Ishikawa (cell line): ENCODE results near the gene CEP120.

Experiments
- CEBPB ChIP-seq: IDR thresholded peaks from 2 replicates; pipeline ENCODE4 v1.6.1; 2012
- CREB1 ChIP-seq: IDR thresholded peaks from 2 replicates; pipeline ENCODE4 v1.6.1; 2012; ENCODE audit warnings: low read depth
- EP300 ChIP-seq: IDR thresholded peaks from 2 replicates; pipeline ENCODE4 v1.6.1; 2012; ENCODE audit warnings: borderline replicate concordance
- FOXM1 ChIP-seq: IDR thresholded peaks from 2 replicates; pipeline ENCODE4 v1.6.1; 2012; ENCODE audit warnings: low read depth, borderline replicate concordance
- MAX ChIP-seq: IDR thresholded peaks from 2 replicates; pipeline ENCODE4 v1.6.1; 2012
- RAD21 ChIP-seq: IDR thresholded peaks from 2 replicates; pipeline ENCODE4 v1.6.1; 2012; ENCODE audit warnings: low read depth
- REST ChIP-seq: IDR thresholded peaks from 2 replicates; pipeline ENCODE4 v1.6.1; 2012; ENCODE audit warnings: low read depth, mild to moderate bottlenecking
- TAF1 ChIP-seq: IDR thresholded peaks from 2 replicates; pipeline ENCODE4 v1.6.1; 2012; ENCODE audit warnings: low read depth, mild to moderate bottlenecking
- TEAD4 ChIP-seq: IDR thresholded peaks from 2 replicates; pipeline ENCODE4 v1.6.1; 2012
- USF1 ChIP-seq: IDR thresholded peaks from 2 replicates; pipeline ENCODE4 v1.6.1; 2012
- YY1 ChIP-seq: IDR thresholded peaks from 2 replicates; pipeline ENCODE4 v1.6.1; 2012; ENCODE audit warnings: low read depth

GRCh38 chr5:123340928-123341327 is 82.3 kb downstream of the CEP120 start:
- TF ChIP-seq USF1 = no peak
- no peak for TF ChIP-seq MAX
- no peak for TF ChIP-seq TAF1
- TF ChIP-seq REST = no peak
- TF ChIP-seq CEBPB = no peak
- no peak for TF ChIP-seq FOXM1
- no peak for TF ChIP-seq EP300
- TF ChIP-seq YY1 = no peak
- TF ChIP-seq TEAD4 = no peak
- no peak for TF ChIP-seq CREB1
- no peak for TF ChIP-seq RAD21
